A204.1 (cell line): ENCODE data around the gene CPO.

Experiments used
- FAIRE-seq: peaks from 2 replicates; lab custom pipeline; 2012; peaks lifted over from hg19 to GRCh38; lab: Jason Lieb, UNC

CPO gene

GRCh38 chr2:206974551-206974950, 35.2 kb downstream of the CPO start:
- peak; percentile 11 for FAIRE-seq

DNA sequence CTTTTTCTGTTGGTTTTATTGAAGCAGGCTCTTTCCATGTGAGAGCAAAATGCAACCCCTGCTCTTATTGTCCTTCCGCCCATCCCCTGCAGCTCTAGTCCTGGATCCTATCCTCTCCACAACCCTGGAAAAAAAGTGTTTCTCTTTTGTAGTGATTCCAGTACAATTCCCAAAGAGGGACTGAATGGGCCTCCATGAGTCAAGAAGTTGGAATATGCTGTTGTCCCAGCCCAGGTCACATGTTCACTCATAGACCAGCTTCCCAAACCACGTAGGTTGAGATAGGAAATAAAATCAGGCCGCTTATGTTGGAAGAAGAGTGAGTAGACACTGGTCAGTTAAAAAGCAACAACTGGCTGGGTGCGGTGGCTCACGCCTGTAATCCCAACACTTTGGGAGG, 39.4 kb downstream of the CPO start:
- no peak for FAIRE-seq

- no peak for FAIRE-seq
Observed at GRCh38 chr2:206979365-206979764, 40.0 kb downstream of the CPO start.

DNA sequence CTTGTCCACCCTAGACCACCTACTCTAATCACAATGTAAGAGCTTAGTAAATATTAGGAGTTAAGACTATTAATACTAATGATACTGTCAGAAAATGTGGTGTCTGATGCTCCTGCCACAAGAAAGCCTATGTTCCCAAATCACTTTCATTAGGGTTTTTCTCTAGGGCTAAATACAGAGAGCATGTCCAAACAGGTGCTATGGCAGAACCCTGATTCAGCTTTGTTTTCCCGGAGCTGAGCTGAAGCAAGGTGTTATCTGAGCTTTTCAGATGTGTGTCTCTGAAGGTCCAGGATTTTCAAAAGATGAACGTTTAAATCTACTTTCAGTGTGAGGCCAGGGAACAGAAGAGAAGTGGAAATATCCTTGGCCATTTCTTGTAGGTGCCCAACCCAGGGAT, 40.6 kb downstream of the CPO start:
- FAIRE-seq, result no peak

DNA sequence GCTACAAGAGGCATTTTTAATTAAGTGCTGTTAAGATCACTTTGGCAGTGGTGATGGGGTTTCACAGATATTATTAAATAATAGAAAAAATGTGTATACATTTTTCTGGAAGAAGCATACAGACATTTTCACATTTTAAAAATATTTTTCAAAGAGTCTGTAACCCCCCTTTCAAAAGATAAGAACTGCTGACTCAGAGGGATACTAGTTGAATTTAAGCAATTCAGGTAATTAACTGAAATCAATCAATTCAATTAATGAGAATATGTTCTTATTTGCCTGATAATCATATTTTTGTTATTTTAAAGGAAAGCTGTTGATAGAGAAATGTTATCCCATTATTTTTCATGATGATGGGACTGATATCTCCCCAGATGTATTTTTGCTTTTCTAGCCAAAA, 41.1 kb downstream of the CPO start:
- FAIRE-seq, result no peak

DNA sequence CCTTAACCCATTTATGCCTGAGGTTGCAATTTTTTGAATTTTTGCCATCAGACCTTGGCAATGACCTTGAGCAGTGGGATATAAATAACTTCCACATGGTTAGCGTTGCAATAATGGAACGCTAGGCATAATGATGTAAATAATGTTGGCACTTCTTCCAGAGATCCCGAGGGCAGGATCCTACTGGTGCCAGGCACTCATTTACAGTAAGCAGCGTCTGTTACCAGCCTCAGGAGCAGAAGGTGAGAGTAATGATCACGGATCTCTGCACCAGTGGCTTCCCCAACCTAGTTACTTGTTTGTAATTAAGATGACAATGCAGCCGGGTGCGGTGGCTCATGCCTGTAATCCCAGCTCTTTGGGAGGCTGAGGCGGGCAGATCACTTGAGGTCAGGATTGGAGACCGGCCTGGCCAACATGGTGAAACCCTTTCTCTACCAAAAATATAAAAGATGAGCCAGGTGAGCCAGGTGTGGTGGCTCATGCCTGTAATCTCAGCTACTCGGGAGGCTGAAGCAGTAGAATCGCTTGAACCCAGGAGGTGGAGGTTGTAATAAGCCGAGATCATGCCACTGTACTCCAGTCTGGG, 41.9 kb downstream of the CPO start:
- FAIRE-seq, result no peak

GRCh38 chr2:206981739-206982340, 42.5 kb downstream of the CPO start:
- no peak for FAIRE-seq

- no peak for FAIRE-seq
Observed at GRCh38 chr2:206982360-206982955, 43.1 kb downstream of the CPO start.

- no peak for FAIRE-seq
Observed at GRCh38 chr2:206983161-206983859, 44.0 kb downstream of the CPO start.

DNA sequence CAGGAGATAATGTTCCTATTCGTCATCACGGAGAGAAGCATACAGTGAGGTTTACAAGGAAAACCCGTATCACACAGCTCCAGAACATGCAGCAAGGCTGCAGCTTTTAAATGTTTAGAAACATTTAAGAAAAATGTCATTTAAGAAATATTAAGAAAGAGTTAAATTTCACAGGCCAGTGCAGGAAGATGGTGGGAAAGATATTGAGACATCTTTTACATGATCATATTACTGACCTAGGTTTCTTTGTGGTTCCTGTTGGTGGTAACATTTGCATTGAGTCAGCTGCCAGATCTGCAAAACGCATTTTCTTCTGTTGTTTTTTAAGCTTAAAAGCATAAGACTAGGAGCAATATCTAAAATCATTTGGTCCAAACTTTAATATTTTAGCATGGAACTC, 44.9 kb downstream of the CPO start:
- FAIRE-seq, result no peak

GRCh38 chr2:206986943-206987342, 47.6 kb downstream of the CPO start:
- FAIRE-seq, result no peak

- FAIRE-seq, result no peak
Observed at GRCh38 chr2:206987810-206988209, 48.5 kb downstream of the CPO start.

DNA sequence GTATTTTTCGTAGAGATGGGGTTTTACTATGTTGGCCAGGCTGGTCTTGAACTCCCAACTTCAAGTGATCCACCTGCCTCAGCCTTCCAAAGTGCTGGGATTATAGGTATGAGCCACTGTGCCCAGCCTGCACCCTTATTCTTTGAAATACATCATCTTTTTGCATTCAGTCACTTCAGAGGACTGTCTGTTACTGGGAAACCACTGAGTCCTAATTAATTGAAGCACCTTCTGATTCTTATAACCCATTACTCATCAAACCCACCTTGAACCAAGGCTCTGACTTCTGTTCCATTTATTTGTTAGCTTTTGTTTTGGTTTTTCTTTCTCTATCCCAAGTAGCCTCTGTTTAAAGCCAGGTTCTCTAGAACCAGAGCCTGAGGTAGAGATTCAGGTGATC, 49.6 kb downstream of the CPO start:
- no peak for FAIRE-seq

DNA sequence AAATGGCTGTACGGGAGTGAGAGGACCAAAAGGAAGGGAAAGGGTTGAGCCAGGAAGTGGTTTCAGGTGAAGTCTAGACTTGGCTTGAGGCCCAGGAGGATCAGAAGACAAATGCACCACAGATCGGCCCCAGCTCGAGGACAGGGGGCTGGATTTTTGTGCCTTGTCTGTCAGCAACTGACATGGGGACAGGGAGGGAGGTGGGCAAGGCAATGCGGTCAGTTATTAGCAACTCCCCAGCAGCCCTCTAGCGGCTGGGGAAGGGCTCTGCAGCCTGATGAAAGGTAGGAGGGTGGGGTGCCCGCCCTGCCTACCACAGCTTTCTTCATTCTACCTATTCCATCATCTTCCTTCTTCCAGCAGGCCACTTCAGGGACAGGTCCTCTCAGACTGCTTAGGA, 50.0 kb downstream of the CPO start:
- FAIRE-seq, result no peak

GRCh38 chr2:206990360-206990759, 51.0 kb downstream of the CPO start:
- no peak for FAIRE-seq

DNA sequence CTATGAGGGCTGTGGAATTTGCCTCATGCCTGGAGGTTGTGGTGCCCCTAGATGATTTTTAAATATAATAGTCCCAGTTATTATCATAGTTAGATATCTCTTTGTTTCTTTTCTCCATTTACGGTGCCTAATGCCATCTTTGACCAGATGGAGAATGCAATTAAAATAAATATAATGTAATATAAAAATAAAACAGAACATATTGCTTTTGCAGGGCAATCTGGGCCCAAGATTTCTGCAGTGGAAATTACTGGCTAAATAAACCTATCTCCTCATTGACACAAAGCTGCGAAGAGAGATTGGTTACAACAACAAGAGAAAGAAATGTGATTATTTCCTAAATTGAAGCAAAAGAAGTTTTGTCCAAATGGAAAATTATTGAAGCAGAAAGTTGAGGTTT, 51.8 kb downstream of the CPO start:
- no peak for FAIRE-seq

- no peak for FAIRE-seq
Observed at GRCh38 chr2:206993396-206993911, 54.1 kb downstream of the CPO start.

DNA sequence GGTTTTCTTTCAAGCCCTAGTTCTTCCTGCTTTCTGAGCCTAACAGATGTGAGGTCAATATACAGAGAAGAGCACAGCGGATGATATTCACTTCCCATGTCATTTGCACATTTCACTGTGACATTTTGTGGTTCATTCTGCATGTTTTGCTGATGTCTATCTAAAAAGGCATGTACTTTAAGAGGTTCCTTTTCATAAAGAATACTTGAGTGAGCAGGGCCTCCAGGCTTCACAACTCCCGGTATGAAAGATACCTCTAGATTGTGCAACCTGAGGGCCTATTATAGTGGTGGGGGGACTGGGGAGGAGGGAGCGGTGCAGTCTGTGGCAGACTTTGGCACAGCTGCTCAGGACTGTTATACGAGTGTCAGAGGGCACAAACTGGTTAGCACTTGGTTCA, 54.6 kb downstream of the CPO start:
- FAIRE-seq, result no peak

DNA sequence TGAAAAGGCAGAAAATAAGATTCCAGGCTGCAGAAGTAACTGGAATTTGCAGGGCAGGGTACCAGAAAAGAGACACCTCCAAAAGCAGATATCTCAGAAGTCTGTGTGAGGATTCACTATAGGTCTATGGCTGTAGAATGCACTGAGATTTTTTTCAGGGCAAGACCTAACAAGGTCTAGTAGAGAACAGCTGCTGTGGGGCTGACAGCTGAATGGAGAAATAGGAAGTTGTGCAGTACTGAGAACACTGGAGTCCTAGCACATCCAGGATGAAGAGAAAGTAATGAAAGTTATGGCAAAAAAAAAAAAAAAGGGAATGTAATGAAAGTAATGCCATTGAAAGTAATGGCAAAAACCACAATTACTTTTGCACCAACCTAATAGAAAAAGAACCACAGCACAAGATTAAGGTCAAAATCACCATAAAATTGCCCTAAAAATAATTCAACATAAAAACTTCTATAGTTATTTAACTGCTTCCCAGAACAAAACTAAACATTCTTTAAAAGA, 57.3 kb downstream of the CPO start:
- no peak for FAIRE-seq

GRCh38 chr2:207008105-207008990, 69.0 kb downstream of the CPO start:
- FAIRE-seq, result no peak

GRCh38 chr2:207012461-207012860, 73.1 kb downstream of the CPO start:
- FAIRE-seq, result no peak

DNA sequence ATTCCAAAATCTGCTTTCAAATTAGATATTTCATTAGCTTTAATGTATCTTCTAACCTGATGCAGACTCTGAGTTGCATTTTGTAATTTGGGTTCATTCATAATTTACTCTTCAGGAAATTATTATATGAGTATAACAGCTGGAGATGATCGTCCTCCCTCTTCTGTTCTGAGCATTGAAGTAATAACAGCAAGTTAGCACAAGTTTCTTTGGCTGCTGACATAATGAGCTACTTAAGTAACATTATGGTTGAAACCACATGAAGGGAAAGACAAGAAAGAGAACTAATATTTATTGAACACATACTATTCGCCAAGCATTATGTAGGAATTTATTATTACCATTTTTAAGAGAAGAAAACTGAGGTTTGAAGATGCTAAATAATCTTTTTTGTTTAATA, 75.1 kb downstream of the CPO start:
- FAIRE-seq, result no peak
